ENCODE results near the gene MRPS7. TPM values are rescaled to one million over a fixed set of nuclear protein-coding genes. Genes with fewer than 3 reads are reported as not detected.

MRPS7 gene
- total RNA-seq, 1 experiment from 2014 or later, result 125 TPM

- no peak overlapping the region for H3K4me3 ChIP-seq (ENCODE audit: low read depth, low read length)
- no peak overlapping the region for H3K27ac Mint-ChIP-seq (ENCODE audit: unreplicated experiment)
- peaks cover 15% of the 10 kb centered on the region for H3K4me1 Mint-ChIP-seq (ENCODE audit: low read depth, unreplicated experiment)
- H3K4me1 ChIP-seq, result peaks cover 14% of the 10 kb centered on the region; the same call in 1 of the 2 replicates
- H3K27me3 Mint-ChIP-seq (ENCODE audit: insufficient read depth, unreplicated experiment), result no peaks in the 10 kb centered on the region
- no TSS peak for BruUV-seq (replicated peaks)
- peaks cover 10% of the 10 kb centered on the region for H3K36me3 ChIP-seq (ENCODE audit: control insufficient read depth, insufficient read depth, low read length)
- H3K9me3 ChIP-seq, result no peaks in the 10 kb centered on the region
- no peaks in the 10 kb centered on the region for H3K9me3 Mint-ChIP-seq (ENCODE audit: unreplicated experiment)
- H3K27me3 ChIP-seq (replicated peaks; ENCODE audit: control insufficient read depth, insufficient read depth, low read length), result no peaks in the 10 kb centered on the region
- H3K4me3 Mint-ChIP-seq (ENCODE audit: unreplicated experiment), result no peak overlapping the region
- H3K36me3 Mint-ChIP-seq (ENCODE audit: insufficient read depth, unreplicated experiment), result peaks cover 55% of the 10 kb centered on the region
- POLR2A ChIA-PET, result interaction anchor here (0.7 to 0.9 kb wide), 2 partner anchors 127 to 437 kb away, joined by 5 to 6 read pairs; no protein-coding TSS in a partner anchor
- intact Hi-C loops (cut with micrococcal nuclease; ENCODE audit: unreplicated experiment), result no loop called here
- DNase-seq, result peak; percentile 53 to 72
- peak in 1 of 2 experiments; percentile 36 for TF ChIP-seq CTCF (IDR thresholded peaks at IDR 0.05; ENCODE audit: insufficient read depth in 1 of 2, low read depth in 1 of 2, low read length in 1 of 2, severe bottlenecking in 1 of 2, unreplicated experiment in 1 of 2)
- CTCF ChIA-PET, result interaction anchor here (1.2 kb wide), 1 partner anchor 28 kb away, joined by 4 read pairs; no protein-coding TSS in a partner anchor
These were observed 5.9 kb downstream of the MRPS7 start for GRCh38 chr17:75267411-75268232.

DNA sequence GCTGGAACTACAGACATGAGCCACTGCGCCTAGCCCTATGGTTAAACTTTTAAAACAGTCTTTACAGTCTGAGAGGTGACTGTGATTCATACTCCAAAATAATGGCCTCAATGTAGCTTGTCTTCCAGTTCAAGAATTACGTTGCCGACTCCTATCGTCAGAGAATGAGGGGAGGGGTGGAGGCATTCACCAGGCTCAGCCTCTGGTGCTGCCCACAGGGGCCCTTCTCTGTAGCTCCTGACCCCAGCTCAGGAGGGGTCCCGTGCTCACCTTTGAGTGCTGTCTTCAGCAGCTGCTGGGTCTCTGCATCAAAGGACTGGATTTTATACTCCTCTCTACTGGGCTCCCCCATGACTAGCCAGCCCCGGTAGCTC, 8.2 kb downstream of the MRPS7 start:
- CTCF ChIA-PET, result interaction anchor here (0.5 to 3.2 kb wide), 12 partner anchors 9 to 585 kb away, joined by 3 to 91 read pairs (median 14); partner anchors contain the start of genes GGA3, MRPS7, SLC25A19 and TMEM94
- no peak for DNase-seq
- no TSS peak for BruUV-seq (replicated peaks)
- H3K27ac Mint-ChIP-seq (ENCODE audit: unreplicated experiment), result peak overlapping the region; percentile 84
- H3K4me3 ChIP-seq (ENCODE audit: low read depth, low read length), result peak overlapping the region; percentile 97
- peaks cover 14% of the 10 kb centered on the region; the same call in 1 of the 2 replicates for H3K4me1 ChIP-seq
- POLR2A ChIA-PET, result interaction anchor here (0.6 to 4.0 kb wide), 7 partner anchors 8 to 1280 kb away, joined by 3 to 48 read pairs (median 18); partner anchors contain the start of genes GGA3, GRB2, MRPS7 and NUP85
- H3K27me3 Mint-ChIP-seq (ENCODE audit: insufficient read depth, unreplicated experiment), result no peaks in the 10 kb centered on the region
- peaks cover 46% of the 10 kb centered on the region for H3K36me3 Mint-ChIP-seq (ENCODE audit: insufficient read depth, unreplicated experiment)
- H3K27me3 ChIP-seq (replicated peaks; ENCODE audit: control insufficient read depth, insufficient read depth, low read length), result no peaks in the 10 kb centered on the region
- no peaks in the 10 kb centered on the region for H3K9me3 Mint-ChIP-seq (ENCODE audit: unreplicated experiment)
- no peaks in the 10 kb centered on the region for H3K9me3 ChIP-seq
- peaks cover 12% of the 10 kb centered on the region for H3K36me3 ChIP-seq (ENCODE audit: control insufficient read depth, insufficient read depth, low read length)
- H3K4me3 Mint-ChIP-seq (ENCODE audit: unreplicated experiment), result peak overlapping the region; percentile 71
- intact Hi-C loops (cut with micrococcal nuclease; ENCODE audit: unreplicated experiment), result loop anchor here (1.0 to 2.0 kb wide), 3 partner anchors 19 to 142 kb away; partner anchors contain the start of genes GRB2 and SLC25A19
- TF ChIP-seq CTCF (IDR thresholded peaks at IDR 0.05; ENCODE audit: insufficient read depth in 1 of 2, low read depth in 1 of 2, low read length in 1 of 2, severe bottlenecking in 1 of 2, unreplicated experiment in 1 of 2), result no peak
- peaks cover 15% of the 10 kb centered on the region for H3K4me1 Mint-ChIP-seq (ENCODE audit: low read depth, unreplicated experiment)

- H3K27ac Mint-ChIP-seq (ENCODE audit: unreplicated experiment), result peak overlapping the region; percentile 84
- H3K4me1 Mint-ChIP-seq (ENCODE audit: low read depth, unreplicated experiment), result peaks cover 15% of the 10 kb centered on the region
- Histone ChIP-seq H3K4me3 (ENCODE audit: low read depth, low read length) (peak overlapping the region; percentile 97), H3K36me3 (ENCODE audit: control insufficient read depth, insufficient read depth, low read length) (peaks cover 11% of the 10 kb centered on the region), H3K4me1 (peaks cover 14% of the 10 kb centered on the region; the same call in 1 of the 2 replicates), H3K27me3 (replicated peaks; ENCODE audit: control insufficient read depth, insufficient read depth, low read length) (no peaks in the 10 kb centered on the region), H3K9me3 (no peaks in the 10 kb centered on the region)
- ChIA-PET POLR2A (interaction anchor here (0.6 to 4.0 kb wide), 12 partner anchors 9 to 509 kb away, joined by 3 to 48 read pairs (median 4); partner anchors contain the start of genes GGA3, GRB2, MRPS7 and NUP85), CTCF (interaction anchor here (0.5 to 3.2 kb wide), 40 partner anchors 7 to 585 kb away, joined by 3 to 91 read pairs (median 4); partner anchors contain the start of genes GGA3, GRB2, LLGL2 and MRPS7)
- no peaks in the 10 kb centered on the region for H3K27me3 Mint-ChIP-seq (ENCODE audit: insufficient read depth, unreplicated experiment)
- intact Hi-C loops (cut with micrococcal nuclease; ENCODE audit: unreplicated experiment), result loop anchor here (1.0 to 2.0 kb wide), 3 partner anchors 18 to 142 kb away; partner anchors contain the start of genes GRB2 and SLC25A19
- H3K36me3 Mint-ChIP-seq (ENCODE audit: insufficient read depth, unreplicated experiment), result peaks cover 48% of the 10 kb centered on the region
- TF ChIP-seq CTCF (IDR thresholded peaks at IDR 0.05; ENCODE audit: insufficient read depth in 1 of 2, low read depth in 1 of 2, low read length in 1 of 2, severe bottlenecking in 1 of 2, unreplicated experiment in 1 of 2), result peak; percentile 22 to 67
- peak overlapping the region; percentile 71 for H3K4me3 Mint-ChIP-seq (ENCODE audit: unreplicated experiment)
- BruUV-seq (replicated peaks), result no TSS peak
- DNase-seq, result peak; percentile 84 to 85
- no peaks in the 10 kb centered on the region for H3K9me3 Mint-ChIP-seq (ENCODE audit: unreplicated experiment)
These were observed 8.7 kb downstream of the MRPS7 start for GRCh38 chr17:75270218-75270965.
